HepG2 (cell line): ENCODE data around the gene STUB1. TPM values are rescaled to one million over a fixed set of nuclear protein-coding genes. Genes with fewer than 3 reads are reported as not detected.
A peak's percentile ranks its signal among the peaks of the same experiment; 100 is the strongest.

ENCODE experiments used
- ATAC-seq: fragments of 200-7000 bp; cut with Tn5 transposase; 3 replicates; pipeline ENCODE4 v1.9.1; 2020; ENCODE audit warnings: mild to moderate bottlenecking, moderate library complexity
- BruUV-seq: library from RNA; stranded (reverse); fragments of 400-500 nt; replicated peaks from 2 replicates; lab custom pipeline; 2021; lab: Mats Ljungman, UMichigan
- CTCF ChIA-PET: fragments of 300-600 bp; formaldehyde crosslinking; extraction: SDS; loops from one replicate; lab custom pipeline; 2021; ENCODE audit warnings: low total read pairs, inconsistent platforms, low intra/inter-chr PET ratio; lab: Yijun Ruan, JAX
- POLR2A ChIA-PET: fragments of 350-600 bp; sonication (Branson Sonifier 250); formaldehyde crosslinking; loops from one replicate; lab custom pipeline; 2020; ENCODE audit warnings: antibody characterized with exemption, inconsistent platforms; lab: Yijun Ruan, JAX
- DNase-seq: peaks from one replicate; pipeline ENCODE4 v3.0.0-alpha.2; 2015; ENCODE audit warnings: low spot score
- FAIRE-seq: peaks from 3 replicates; lab custom pipeline; 2011; peaks lifted over from hg19 to GRCh38; lab: Jason Lieb, UNC
- H2AFZ ChIP-seq: one replicate; pipeline ENCODE4 v1.6.1; 2011; ENCODE audit warnings: low read length, inconsistent platforms
- H3K27ac ChIP-seq: fragments of 300-600 bp; 3 replicates; pipeline ENCODE4 v1.8.0; 2011; ENCODE audit warnings: mixed run types, mild to moderate bottlenecking, mixed read lengths, low read length, inconsistent platforms; ENCODE audit not compliant: insufficient read depth; ENCODE audit errors: extremely low read length
- H3K27me3 ChIP-seq, 2 experiments: fragments of 200-600 bp in 1 of 2; 2 replicates in 1 of 2; 3 replicates in 1 of 2; pipeline versions ENCODE4 v1.6.0 to v1.8.0; 2011; ENCODE audit warnings: low read length in 2 of 2, mild to moderate bottlenecking in 2 of 2, moderate library complexity in 2 of 2, inconsistent platforms in 1 of 2; ENCODE audit not compliant: insufficient read depth in 2 of 2, control insufficient read depth in 1 of 2
- H3K36me3 ChIP-seq, 2 experiments: fragments of 200-600 bp in 1 of 2; replicated peaks in 1 of 2; 2 replicates in 1 of 2; 3 replicates in 1 of 2; pipeline versions ENCODE4 v1.5.1 to v1.8.0; 2011; ENCODE audit warnings: low read length in 2 of 2, inconsistent platforms in 1 of 2; ENCODE audit not compliant: insufficient read depth in 2 of 2, control insufficient read depth in 1 of 2
- H3K4me1 ChIP-seq: 2 replicates; pipeline ENCODE4 v1.5.1; 2012; ENCODE audit warnings: low read length, inconsistent platforms; ENCODE audit not compliant: insufficient read depth
- H3K4me2 ChIP-seq: 2 replicates; pipeline ENCODE4 v1.6.0; 2011; ENCODE audit warnings: low read depth, low read length, inconsistent platforms
- H3K4me3 ChIP-seq, 3 experiments: fragments of 200-600 bp in 1 of 3; sonication (generic), shearing (Covaris generic) in 1 of 3; replicated peaks in 1 of 3; 2 replicates each; pipeline ENCODE4 v1.5.1; 2011 to 2016; ENCODE audit warnings: low read length in 3 of 3, inconsistent platforms in 2 of 3, low read depth in 2 of 3, mild to moderate bottlenecking in 2 of 3, control low read depth in 1 of 3, mixed read lengths in 1 of 3; ENCODE audit not compliant: insufficient read depth in 1 of 3
- H3K79me2 ChIP-seq: one replicate; pipeline ENCODE4 v1.6.1; 2011; ENCODE audit warnings: low read length, inconsistent platforms; ENCODE audit not compliant: insufficient read depth
- H3K9ac ChIP-seq: 2 replicates; pipeline ENCODE4 v1.6.0; 2011; ENCODE audit warnings: mild to moderate bottlenecking, low read depth, low read length, inconsistent platforms; ENCODE audit not compliant: insufficient read depth
- H3K9me3 ChIP-seq: 2 replicates; pipeline ENCODE4 v1.5.1; 2012; ENCODE audit warnings: mild to moderate bottlenecking, low read length
- H4K20me1 ChIP-seq: 2 replicates; pipeline ENCODE4 v1.6.0; 2011; ENCODE audit warnings: inconsistent platforms, mild to moderate bottlenecking, low read length, moderate library complexity; ENCODE audit not compliant: insufficient read depth
- CHD4 ChIP-seq: fragments of 200-600 bp; sonication (generic); IDR thresholded peaks from 2 replicates; pipeline ENCODE4 v1.7.0; 2017; ENCODE audit warnings: mild to moderate bottlenecking, low read length, borderline replicate concordance
- GABPA ChIP-seq, 2 experiments: IDR thresholded peaks; 2 replicates each; pipeline ENCODE4 v1.6.1; 2011 to 2016; ENCODE audit warnings: low read depth in 2 of 2, low read length in 1 of 2, missing biosample characterization in 1 of 2, missing genetic modification characterization in 1 of 2
- MAFF ChIP-seq: IDR thresholded peaks from 2 replicates; pipeline ENCODE4 v1.6.1; 2011; ENCODE audit warnings: low read depth, low read length, improper control_type of control experiment
- MAFK ChIP-seq, 2 experiments: IDR thresholded peaks in 1 of 2; conservative IDR thresholded peaks in 1 of 2; 2 replicates each; pipeline ENCODE4 v1.6.1; 2011; ENCODE audit warnings: improper control_type of control experiment in 2 of 2, low read length in 2 of 2
- MEIS2 ChIP-seq: sonication (generic); formaldehyde crosslinking; IDR thresholded peaks from 2 replicates; pipeline ENCODE4 v1.9.0; 2021; ENCODE audit warnings: mild to moderate bottlenecking, missing genetic modification reagents
- PHF8 ChIP-seq: sonication (generic); formaldehyde crosslinking; IDR thresholded peaks from 2 replicates; pipeline ENCODE4 v1.5.0; 2020; ENCODE audit warnings: missing genetic modification reagents
- SRY ChIP-seq: sonication (generic); formaldehyde crosslinking; IDR thresholded peaks from 2 replicates; pipeline ENCODE4 v1.8.0; 2022; ENCODE audit warnings: mild to moderate bottlenecking, missing genetic modification reagents
- ZNF766 ChIP-seq: sonication (generic); formaldehyde crosslinking; IDR thresholded peaks from 2 replicates; pipeline ENCODE4 v1.5.0; 2020; ENCODE audit warnings: missing genetic modification reagents, borderline replicate concordance
- WGBS: methylation state at CpG from one replicate; pipeline ENCODE4 v1.1.6; 2017; ENCODE audit warnings: low lambda C conversion rate; 5-methylcytosine and 5-hydroxymethylcytosine counted together
- in situ Hi-C: cut with HindIII; loops from 2 replicates; pipeline ENCODE4 v1.10.0; 2017; ENCODE audit warnings: low pct_unique_long_range_greater_than_20kb; ENCODE audit not compliant: extremely low pct_ligation_motif_present
- intact Hi-C: fragments of 100-400 bp; cut with micrococcal nuclease; formaldehyde crosslinking; loops from one replicate; pipeline ENCODE4 v1.10.0; 2022; ENCODE audit not compliant: unreplicated experiment
- polyA plus RNA-seq, 8 experiments: library from polyadenylated mRNA; depleted of rRNA in 3 of 8; stranded (reverse) in 7 of 8; unstranded in 1 of 8; fragments of >200 nt; fragmentation: Illumina TruSeq in 4 of 8; extraction: Trizol in 4 of 8; gene quantifications; 2 replicates each; pipeline versions ENCODE4 v1.2.1 to v1.2.3, GENCODE V29; 2011 to 2016; ENCODE audit warnings: low read depth in 4 of 8, missing spikeins in 1 of 8, mixed read lengths in 1 of 8; ENCODE audit not compliant: insufficient read depth in 1 of 8
- total RNA-seq, 5 experiments: library from RNA; depleted of rRNA; stranded (reverse); fragments of >200 nt; fragmentation: Illumina TruSeq; extraction: Trizol; gene quantifications; 2 replicates each; pipeline ENCODE4 v1.2.3, GENCODE V29; 2016; ENCODE audit warnings: low read depth in 1 of 5
- TF ChIP-seq, protein P1 (sequence below): sonication (generic); formaldehyde crosslinking; IDR thresholded peaks from 2 replicates; pipeline ENCODE4 v1.5.1; 2020; ENCODE audit warnings: mild to moderate bottlenecking, missing genetic modification reagents, moderate library complexity

The STUB1 gene
- total and polyA plus RNA-seq, 2 of the 13 experiments (the other 11 are each of a cell fraction or from before 2014, with no cell fraction given), result 52.9 to 78.2 TPM

GRCh38 chr16:714079-714478 lies 33.9 kb downstream of the STUB1 start:
- DNase-seq (no peak), ATAC-seq (no peak; the same call in 2 of the 3 replicates), FAIRE-seq (no peak)
- Histone ChIP-seq H3K9ac (no peak overlapping the region), H3K27me3 (peaks cover 2 to 24% of the 10 kb centered on the region in 2 experiments; a peak in 3 of 5 replicates), H3K4me3 (peak overlapping the region in 2 of 3 experiments; percentile 40 to 66; a peak in 3 of 6 replicates), H3K27ac (no peak overlapping the region), H2AFZ (no peak overlapping the region), H3K4me2 (peak overlapping the region; percentile 78), H3K79me2 (peaks cover 3% of the 10 kb centered on the region), H3K36me3 (no peaks in the 10 kb centered on the region), H4K20me1 (peaks cover 5% of the 10 kb centered on the region), H3K4me1 (peaks cover 38% of the 10 kb centered on the region), H3K9me3 (no peaks in the 10 kb centered on the region)
- CTCF ChIA-PET, result interaction anchor here (2.1 kb wide), 1 partner anchor 71 kb away, joined by 13 read pairs; no protein-coding TSS in a partner anchor
- no TSS peak for BruUV-seq
- 0 out of 4 replicates have a peak, but pooled peaks of 1 of the 2 experiments have one; percentile 7 for TF ChIP-seq MAFK (conservative IDR thresholded peaks at IDR 0.05 in 1 of 2, IDR thresholded peaks at IDR 0.05 in 1 of 2; ENCODE audit: low read length in 2 of 2)
- TF ChIP-seq GABPA (IDR thresholded peaks at IDR 0.05; ENCODE audit: low read depth, low read length), result no peak
- peak; percentile 34; the same call in 1 of the 2 replicates for TF ChIP-seq GABPA (CRISPR knock-in tag; IDR thresholded peaks at IDR 0.05; ENCODE audit: low read depth)
- no peak for TF ChIP-seq ZNF766 (CRISPR knock-in tag)
- 0 out of 2 replicates have a peak, but pooled peaks have one; percentile 3 for TF ChIP-seq SRY (CRISPR knock-in tag)
- no peak for TF ChIP-seq MEIS2 (CRISPR knock-in tag)
- TF ChIP-seq, protein P1, sequence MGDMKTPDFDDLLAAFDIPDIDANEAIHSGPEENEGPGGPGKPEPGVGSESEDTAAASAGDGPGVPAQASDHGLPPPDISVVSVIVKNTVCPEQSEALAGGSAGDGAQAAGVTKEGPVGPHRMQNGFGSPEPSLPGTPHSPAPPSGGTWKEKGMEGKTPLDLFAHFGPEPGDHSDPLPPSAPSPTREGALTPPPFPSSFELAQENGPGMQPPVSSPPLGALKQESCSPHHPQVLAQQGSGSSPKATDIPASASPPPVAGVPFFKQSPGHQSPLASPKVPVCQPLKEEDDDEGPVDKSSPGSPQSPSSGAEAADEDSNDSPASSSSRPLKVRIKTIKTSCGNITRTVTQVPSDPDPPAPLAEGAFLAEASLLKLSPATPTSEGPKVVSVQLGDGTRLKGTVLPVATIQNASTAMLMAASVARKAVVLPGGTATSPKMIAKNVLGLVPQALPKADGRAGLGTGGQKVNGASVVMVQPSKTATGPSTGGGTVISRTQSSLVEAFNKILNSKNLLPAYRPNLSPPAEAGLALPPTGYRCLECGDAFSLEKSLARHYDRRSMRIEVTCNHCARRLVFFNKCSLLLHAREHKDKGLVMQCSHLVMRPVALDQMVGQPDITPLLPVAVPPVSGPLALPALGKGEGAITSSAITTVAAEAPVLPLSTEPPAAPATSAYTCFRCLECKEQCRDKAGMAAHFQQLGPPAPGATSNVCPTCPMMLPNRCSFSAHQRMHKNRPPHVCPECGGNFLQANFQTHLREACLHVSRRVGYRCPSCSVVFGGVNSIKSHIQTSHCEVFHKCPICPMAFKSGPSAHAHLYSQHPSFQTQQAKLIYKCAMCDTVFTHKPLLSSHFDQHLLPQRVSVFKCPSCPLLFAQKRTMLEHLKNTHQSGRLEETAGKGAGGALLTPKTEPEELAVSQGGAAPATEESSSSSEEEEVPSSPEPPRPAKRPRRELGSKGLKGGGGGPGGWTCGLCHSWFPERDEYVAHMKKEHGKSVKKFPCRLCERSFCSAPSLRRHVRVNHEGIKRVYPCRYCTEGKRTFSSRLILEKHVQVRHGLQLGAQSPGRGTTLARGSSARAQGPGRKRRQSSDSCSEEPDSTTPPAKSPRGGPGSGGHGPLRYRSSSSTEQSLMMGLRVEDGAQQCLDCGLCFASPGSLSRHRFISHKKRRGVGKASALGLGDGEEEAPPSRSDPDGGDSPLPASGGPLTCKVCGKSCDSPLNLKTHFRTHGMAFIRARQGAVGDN (CRISPR knock-in tag), result peak; percentile 71; the same call in 1 of the 2 replicates
- TF ChIP-seq CHD4, result no peak
- no peak for TF ChIP-seq PHF8 (CRISPR knock-in tag)
- TF ChIP-seq MAFF, result no peak
- intact Hi-C loops, result no loop called here
- WGBS, result 58% methylated on average over 8 of the region's 11 CpGs
- POLR2A ChIA-PET, result interaction anchor here (1.2 to 1.5 kb wide), 2 partner anchors 37 to 74 kb away, joined by 3 read pairs; partner anchors contain the start of genes CHTF18 and RPUSD1
- in situ Hi-C loops, result loop anchor here (5.0 kb wide), 1 partner anchor 73 kb away; the partner anchor contains the start of genes CHTF18 and RPUSD1
